IPS-NIHi11 (cell line): Measurements from ENCODE around the gene NAA60.
A peak's percentile ranks its signal among the peaks of the same experiment; 100 is the strongest.

Source experiments
- DNase-seq: peaks from one replicate; pipeline ENCODE4 v3.0.0; 2012; ENCODE audit warnings: mixed read lengths, low spot score

Gene NAA60

GRCh38 chr16:3443108-3444031 is at the start of gene NAA60, which contains the start of gene ZNF597:
Gene NAA60, plus strand, starts transcription at chr16:3443680. Its CDS starts 32,548 bp downstream, at chr16:3476228.
Gene ZNF597, minus strand, starts transcription at chr16:3443504. Its CDS starts 351 bp downstream, at chr16:3443153.
- DNase-seq = peak; percentile 89

GRCh38 chr16:3400446-3400778 is 43.1 kb upstream of the NAA60 start:
- DNase-seq = no peak

GRCh38 chr16:3400779-3401688 is 42.4 kb upstream of the NAA60 start, which contains the start of the genes ZNF174 and ZSCAN32:
Gene ZNF174, plus strand, starts transcription at chr16:3401215. Its CDS starts 790 bp downstream, at chr16:3402005.
Gene ZSCAN32, minus strand, starts transcription at chr16:3401004. Its CDS starts 3,447 bp downstream, at chr16:3397557.
- DNase-seq = peak; percentile 100

- DNase-seq = peak; percentile 61
These were observed 41.6 kb upstream of the NAA60 start for GRCh38 chr16:3401719-3402397.

- DNase-seq = no peak
These were observed 34.8 kb upstream of the NAA60 start for GRCh38 chr16:3408561-3409197.

GRCh38 chr16:3413730-3414379 is 29.6 kb upstream of the NAA60 start:
- DNase-seq = peak; percentile 17

- no peak for DNase-seq
These were observed 11.7 kb upstream of the NAA60 start for GRCh38 chr16:3431779-3432219.

- DNase-seq = no peak
These were observed 9.1 kb upstream of the NAA60 start for GRCh38 chr16:3434373-3434772.

- no peak for DNase-seq
These were observed 3.8 kb upstream of the NAA60 start for GRCh38 chr16:3439637-3440036.

GRCh38 chr16:3444032-3444388 is 530 bp downstream of the NAA60 start:
- peak; percentile 38 for DNase-seq

GRCh38 chr16:3454093-3454492 is 10.6 kb downstream of the NAA60 start:
- peak; percentile 50 for DNase-seq

- no peak for DNase-seq
These were observed 11.2 kb downstream of the NAA60 start for GRCh38 chr16:3454631-3455147.

GRCh38 chr16:3457434-3458252 is 14.2 kb downstream of the NAA60 start:
- DNase-seq = peak; percentile 100

GRCh38 chr16:3458278-3458851 is 14.9 kb downstream of the NAA60 start:
- DNase-seq = peak; percentile 49

- DNase-seq = no peak
These were observed 15.4 kb downstream of the NAA60 start for GRCh38 chr16:3458852-3459361.

- no peak for DNase-seq
These were observed 16.1 kb downstream of the NAA60 start for GRCh38 chr16:3459401-3460090.

- no peak for DNase-seq
These were observed 16.6 kb downstream of the NAA60 start for GRCh38 chr16:3460121-3460520.

- no peak for DNase-seq
These were observed 17.1 kb downstream of the NAA60 start for GRCh38 chr16:3460585-3460984.
